HG02759 (cell line): ENCODE data around the gene CNPY1.
A peak's percentile ranks its signal among the peaks of the same experiment; 100 is the strongest.
"Not testable (repeated sequence)": the region's sequence is repeated elsewhere in the genome, so short reads cannot be mapped to it uniquely, and the experiment has no call there.

Source experiments
- ATAC-seq: cut with Tn5 transposase; IDR thresholded peaks from one replicate; pipeline ENCODE4 v1.9.1; 2021; ENCODE audit warnings: mild to moderate bottlenecking, moderate library complexity; ENCODE audit not compliant: unreplicated experiment

The CNPY1 gene

GRCh38 chr7:155546449-155546848, at the start of gene CNPY1:
TSS of gene CNPY1 (minus strand) at chr7:155546559. CDS start at chr7:155545929, 630 bp downstream.
- not testable (repeated sequence) for ATAC-seq

GRCh38 chr7:155594961-155595366, 48.6 kb upstream of the CNPY1 start:
- ATAC-seq = no peak

- no peak for ATAC-seq
Measured at GRCh38 chr7:155594163-155594732, 47.9 kb upstream of the CNPY1 start.

- ATAC-seq = no peak
Measured at GRCh38 chr7:155593461-155594162, 47.3 kb upstream of the CNPY1 start.

- ATAC-seq = no peak
Measured at GRCh38 chr7:155591055-155591775, 44.9 kb upstream of the CNPY1 start.

- ATAC-seq = peak; percentile 57
Measured at GRCh38 chr7:155590215-155591018, 44.1 kb upstream of the CNPY1 start.

- no peak for ATAC-seq
Measured at GRCh38 chr7:155589001-155589980, 42.9 kb upstream of the CNPY1 start.

- no peak for ATAC-seq
Measured at GRCh38 chr7:155588468-155588998, 42.2 kb upstream of the CNPY1 start.

- ATAC-seq = no peak
Measured at GRCh38 chr7:155587486-155587885, 41.1 kb upstream of the CNPY1 start.

GRCh38 chr7:155586843-155587440, 40.6 kb upstream of the CNPY1 start:
- ATAC-seq = no peak

GRCh38 chr7:155585951-155586350, 39.6 kb upstream of the CNPY1 start:
- ATAC-seq = no peak

GRCh38 chr7:155585532-155585895, 39.2 kb upstream of the CNPY1 start:
- no peak for ATAC-seq

GRCh38 chr7:155584763-155585531, 38.6 kb upstream of the CNPY1 start:
- ATAC-seq = no peak

- no peak for ATAC-seq
Measured at GRCh38 chr7:155584261-155584660, 37.9 kb upstream of the CNPY1 start.

- ATAC-seq = no peak
Measured at GRCh38 chr7:155583636-155584035, 37.3 kb upstream of the CNPY1 start.

- no peak for ATAC-seq
Measured at GRCh38 chr7:155581954-155582353, 35.6 kb upstream of the CNPY1 start.

- ATAC-seq = no peak
Measured at GRCh38 chr7:155581107-155581830, 34.9 kb upstream of the CNPY1 start.

GRCh38 chr7:155580367-155580766, 34.0 kb upstream of the CNPY1 start:
- ATAC-seq = no peak
